ENCODE results near the gene ARHGEF16.

The ARHGEF16 gene

GRCh38 chr1:3439346-3440299, 14.8 kb upstream of the ARHGEF16 start:
- no peak for FAIRE-seq

- FAIRE-seq: no peak
Observed at GRCh38 chr1:3440300-3440681, 14.2 kb upstream of the ARHGEF16 start.

- FAIRE-seq: no peak
Observed at GRCh38 chr1:3440711-3441409, 13.6 kb upstream of the ARHGEF16 start.

DNA sequence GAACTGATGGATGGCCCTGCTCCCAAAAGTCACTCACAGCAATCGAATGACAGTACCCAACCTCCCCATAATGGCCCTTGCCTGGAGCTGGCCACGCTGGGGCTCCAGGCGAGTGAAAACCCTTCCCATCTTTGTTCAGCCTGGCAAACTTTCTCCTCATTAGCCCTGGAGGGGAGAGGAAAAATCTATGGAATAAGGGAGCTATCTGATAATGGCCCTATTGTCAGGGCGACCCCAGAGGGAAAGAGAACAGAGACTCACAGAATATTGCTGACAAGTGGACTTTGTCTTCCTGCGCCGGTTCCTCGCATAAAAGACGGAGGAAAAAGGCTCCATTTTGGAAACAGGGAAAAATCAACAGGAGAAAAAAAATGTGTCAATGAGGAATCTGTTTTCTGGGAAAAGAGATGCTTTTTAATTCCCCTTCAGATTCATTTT, 13.0 kb upstream of the ARHGEF16 start:
- no peak for FAIRE-seq

GRCh38 chr1:3441880-3442279, 12.6 kb upstream of the ARHGEF16 start:
- no peak for FAIRE-seq

GRCh38 chr1:3442331-3442730, 12.1 kb upstream of the ARHGEF16 start:
- FAIRE-seq: no peak

DNA sequence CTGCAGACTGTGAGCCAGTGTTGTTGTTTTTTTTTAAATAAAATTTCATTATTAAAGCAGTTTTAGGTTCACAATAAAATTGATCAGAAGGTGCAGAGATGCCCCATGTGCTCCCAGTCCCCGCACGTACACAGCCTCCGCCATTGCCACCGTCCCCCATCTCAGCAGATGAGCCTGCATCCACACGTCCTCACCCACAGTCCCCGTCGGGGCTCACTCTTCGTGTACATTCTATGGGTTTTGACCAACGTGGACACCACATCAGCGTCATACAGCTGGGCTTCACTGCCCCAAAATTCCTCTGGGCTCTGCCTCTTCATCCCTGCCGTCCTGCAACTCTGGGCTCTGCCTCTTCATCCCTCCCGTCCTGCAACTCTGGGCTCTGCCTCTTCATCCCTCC, 11.6 kb upstream of the ARHGEF16 start:
- no peak for FAIRE-seq

- FAIRE-seq: no peak
Observed at GRCh38 chr1:3443807-3444206, 10.7 kb upstream of the ARHGEF16 start.

DNA sequence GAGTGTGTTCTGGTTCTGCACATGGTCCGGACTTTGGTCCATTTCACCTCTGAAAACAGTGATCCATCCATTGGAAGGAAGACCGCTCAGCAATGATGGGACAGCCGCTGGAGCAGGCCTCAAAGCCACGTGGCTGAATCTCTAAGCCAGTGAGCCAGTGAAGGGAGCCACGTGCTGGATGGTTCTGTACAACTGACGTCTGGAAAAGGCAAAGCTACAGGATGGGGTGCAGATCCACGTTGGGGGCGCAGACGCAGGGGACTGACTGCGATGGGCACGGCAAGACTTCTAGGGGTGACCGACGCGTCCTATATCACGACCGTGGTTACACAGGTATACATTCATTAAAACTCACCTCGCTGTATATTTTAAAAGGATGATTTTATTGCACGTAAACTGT, 10.2 kb upstream of the ARHGEF16 start:
- FAIRE-seq: no peak

DNA sequence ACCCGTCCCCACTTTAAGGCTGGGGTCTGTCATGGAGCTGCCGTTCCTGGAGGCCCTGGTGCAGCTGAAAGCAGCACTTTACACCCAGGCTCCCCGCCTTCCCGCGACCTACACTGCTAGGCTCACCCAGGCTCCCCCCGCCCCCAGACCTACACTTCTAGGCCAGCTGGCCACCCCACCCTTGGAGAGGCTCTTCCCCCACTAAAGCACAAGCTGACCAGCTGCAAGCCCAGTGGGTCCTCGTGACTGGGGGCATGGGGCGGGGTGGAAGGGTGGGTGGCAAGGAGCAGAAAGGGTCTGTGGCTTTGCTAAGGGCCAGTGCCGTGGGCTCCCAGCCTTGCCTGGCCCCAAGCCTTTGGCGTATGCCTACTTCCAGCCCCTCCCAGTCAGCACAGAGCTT, 9.7 kb upstream of the ARHGEF16 start:
- no peak for FAIRE-seq

- FAIRE-seq: no peak
Observed at GRCh38 chr1:3450202-3450863, 4.1 kb upstream of the ARHGEF16 start.

DNA sequence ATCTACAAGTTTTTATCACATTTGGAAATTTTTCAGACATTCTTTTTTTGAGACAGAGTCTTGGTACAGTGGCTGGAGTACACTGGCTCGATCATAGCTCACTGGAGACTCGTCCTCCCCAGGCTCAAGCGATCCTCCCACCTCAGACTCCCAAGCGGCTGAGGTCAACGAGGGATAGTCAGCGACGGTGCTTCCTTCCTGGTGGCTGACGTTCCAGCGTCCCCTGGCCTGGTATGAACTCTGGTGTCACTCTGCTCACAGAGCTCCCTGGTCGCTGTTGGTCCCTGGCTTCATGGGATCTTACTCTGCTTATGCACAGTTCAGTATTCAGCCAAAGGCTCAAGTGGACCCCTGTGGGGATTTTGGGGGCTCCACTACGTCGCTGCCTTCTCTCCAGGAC, 3.5 kb upstream of the ARHGEF16 start:
- no peak for FAIRE-seq

DNA sequence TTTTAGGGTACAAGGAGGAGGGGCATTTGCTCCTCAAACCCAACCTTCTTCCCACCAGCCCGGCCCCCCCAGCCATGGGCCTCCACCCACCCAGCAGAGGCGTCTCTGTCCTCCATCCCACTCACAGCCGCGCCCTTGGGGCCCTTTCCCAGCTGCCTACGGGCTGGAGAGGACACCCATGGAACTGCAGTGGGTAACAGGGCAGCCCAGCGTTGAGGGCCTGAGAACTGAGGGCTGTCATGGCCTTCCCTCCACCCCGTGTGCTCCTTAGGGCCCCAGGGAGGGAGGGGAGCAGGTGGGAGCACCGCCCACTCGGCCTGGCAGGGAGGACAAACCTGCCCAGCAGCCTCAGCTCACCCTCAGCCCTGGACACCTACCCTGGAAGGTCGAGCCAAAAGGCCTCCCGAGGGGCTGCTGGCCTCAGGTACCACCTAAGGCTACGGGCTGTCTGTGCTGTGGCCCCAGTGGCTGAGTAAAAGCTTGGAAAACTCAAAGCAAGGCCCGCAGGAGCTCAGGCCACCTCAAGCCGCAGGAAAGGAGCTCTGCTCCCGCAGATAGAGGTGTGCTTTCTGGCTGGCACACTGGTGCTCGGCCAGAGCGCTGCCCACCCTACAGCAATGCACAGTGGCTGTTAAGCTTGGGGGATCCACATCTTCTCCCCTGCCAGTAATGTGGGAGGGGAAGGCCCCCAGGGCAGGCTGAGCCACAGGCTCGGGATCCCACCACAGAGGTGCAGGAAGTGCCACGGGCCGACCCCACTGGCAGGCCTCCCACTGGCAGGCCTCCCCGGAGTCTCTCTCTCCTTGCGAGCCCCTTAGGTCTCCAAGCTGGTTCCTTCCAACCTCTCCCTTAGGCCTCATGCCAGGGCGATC, 2.2 kb upstream of the ARHGEF16 start:
- FAIRE-seq: no peak

DNA sequence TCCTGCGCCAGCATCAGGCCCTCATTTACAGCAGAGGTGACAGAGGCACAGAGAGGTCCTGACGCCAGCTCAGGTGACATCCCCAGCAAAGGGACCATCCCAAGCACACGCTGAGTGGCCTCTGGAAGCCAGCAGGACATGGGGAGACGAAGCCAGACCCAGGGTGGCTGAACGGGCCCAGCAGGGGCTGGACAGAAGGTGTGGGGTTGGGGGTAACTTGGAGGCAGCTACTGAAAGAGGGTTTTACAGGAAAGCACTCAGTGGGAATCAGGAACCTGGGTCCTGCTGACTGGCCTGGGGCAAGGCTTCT, 1.6 kb upstream of the ARHGEF16 start:
- no peak for FAIRE-seq

DNA sequence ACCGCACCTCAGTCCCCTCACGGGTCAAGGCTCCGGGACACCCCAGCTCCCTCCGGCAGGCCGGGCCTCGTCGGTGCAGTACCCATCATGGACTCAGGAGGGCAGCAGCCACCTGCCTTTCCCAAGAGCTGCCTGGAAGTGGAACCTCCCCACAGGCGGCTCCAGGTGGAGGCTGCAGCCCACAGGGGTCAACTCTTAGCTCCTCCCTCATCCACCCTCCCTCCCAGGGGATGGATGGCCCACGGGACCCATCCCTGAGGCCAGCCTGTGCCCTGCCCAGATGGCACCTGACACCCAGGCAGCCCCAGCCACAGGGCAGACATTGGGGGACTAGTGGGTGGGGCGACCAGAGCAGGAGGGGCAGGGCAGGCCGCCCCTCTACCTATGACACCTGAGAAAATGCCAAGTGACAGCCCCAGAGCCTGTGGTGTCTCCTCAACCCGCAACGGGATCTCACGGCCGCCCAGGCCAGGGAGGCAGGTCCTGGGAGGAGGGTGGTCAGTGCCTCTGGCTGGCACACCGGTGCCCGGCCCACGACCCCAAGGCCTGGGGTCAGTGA, 1.2 kb upstream of the ARHGEF16 start:
- FAIRE-seq: no peak

GRCh38 chr1:3454811-3455618, 550 bp downstream of the ARHGEF16 start:
- no peak for FAIRE-seq

DNA sequence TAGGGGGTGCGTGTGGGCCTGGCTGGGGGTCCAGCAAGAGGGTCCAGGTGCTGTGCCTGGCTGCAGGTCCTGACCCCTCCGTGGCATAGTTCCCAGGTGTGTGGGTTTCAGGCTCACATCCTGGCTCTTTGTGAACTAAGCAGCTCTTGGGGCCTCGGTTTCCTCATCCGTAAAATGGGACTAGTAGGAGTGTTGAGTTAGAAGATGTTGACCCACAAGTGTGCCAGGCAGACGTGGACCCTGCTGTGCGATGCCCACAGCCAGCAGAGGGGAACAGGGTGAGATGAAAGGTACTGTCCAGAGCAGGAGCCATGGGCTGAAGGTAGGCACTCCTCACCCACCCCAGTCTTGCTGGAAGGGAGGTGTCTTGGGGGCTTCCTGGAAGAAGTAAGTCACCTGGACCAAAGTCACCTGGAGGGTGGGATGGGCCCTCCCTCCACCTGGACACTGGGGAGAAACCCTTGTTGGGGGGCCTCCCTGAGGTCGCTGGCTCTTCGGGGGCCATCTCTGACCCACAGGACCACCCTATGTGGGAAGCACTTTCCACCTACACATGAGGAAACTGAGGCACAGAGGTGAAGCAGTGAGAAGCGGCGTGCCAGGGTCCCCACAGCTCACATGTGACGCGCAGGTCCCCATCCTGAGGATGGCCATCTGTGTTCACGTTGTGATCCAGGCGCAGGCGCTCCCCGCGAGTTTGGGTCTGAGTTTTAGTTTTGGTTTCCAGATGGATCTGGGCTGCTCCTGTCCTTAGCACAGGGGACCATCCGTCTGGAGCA, 1.4 kb downstream of the ARHGEF16 start:
- no peak for FAIRE-seq

DNA sequence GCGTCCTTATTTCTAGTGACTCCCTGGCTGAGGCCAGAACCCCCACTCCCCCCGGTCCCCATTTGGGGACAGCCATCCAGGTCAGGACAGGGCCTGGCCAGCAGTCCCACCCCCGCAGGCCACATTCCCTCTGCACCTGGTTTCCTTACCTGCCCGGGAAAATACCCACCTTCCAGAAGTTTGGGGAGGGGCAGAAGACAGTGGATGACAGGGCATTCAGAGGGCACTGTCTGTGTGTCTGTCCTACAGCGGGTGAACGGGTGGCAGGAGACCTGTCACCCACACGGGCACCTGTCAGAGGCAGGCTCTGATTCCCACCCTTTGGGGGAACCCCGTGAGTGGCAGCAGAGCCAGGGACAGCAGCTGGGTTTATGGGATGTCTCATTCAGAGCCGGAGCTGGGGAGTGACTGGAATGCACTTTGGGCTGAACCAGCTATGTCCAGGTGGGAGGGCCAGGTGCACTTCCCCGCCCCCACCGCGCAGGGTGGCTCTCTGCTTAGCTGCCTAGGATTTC, 2.0 kb downstream of the ARHGEF16 start:
- no peak for FAIRE-seq

DNA sequence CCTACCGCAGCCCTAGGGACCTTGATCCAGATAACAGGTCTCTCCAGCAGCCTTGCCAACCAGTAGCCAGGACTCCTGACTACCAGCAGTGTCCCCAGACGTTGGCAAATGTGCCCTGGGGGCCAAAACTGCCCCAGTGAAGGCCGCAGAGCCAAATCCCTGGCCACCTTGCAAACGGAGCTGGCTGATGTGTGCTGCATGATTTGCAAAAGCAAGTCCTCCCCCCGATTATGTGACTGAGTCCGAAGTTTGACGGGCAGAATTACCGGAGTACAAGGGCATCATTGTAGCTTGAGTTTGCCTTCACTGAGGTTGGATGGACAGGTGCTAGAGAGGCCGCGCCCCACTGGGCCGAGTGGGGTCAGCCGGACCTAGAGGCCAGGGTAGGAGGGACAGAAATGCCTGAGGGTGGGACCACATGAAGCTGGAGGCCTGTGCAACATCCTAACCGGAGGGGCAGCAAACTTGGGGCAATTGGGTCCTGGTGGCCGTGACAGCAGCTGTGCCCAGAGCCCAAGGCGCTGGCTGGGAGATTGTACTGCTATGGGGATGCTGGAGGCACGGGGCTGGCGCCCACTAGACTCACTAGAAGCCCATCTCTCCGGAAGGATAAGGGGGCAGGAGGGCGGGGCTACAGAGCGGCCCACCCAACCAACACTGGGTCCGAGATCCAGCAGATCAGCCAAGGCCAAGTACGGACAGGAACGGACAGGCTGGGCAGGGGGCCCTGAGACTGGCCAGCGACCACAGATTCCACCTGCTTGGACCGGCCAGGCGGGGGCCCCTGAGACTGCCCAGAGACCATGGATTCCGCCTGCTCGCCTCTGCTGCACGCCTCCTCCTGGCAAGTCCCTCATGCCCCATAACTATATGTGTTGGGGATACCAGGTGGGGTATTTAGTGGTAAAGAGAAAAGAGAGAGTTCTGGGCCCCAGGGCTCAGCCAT, 2.8 kb downstream of the ARHGEF16 start:
- FAIRE-seq: no peak
